ENCODE results near the gene ADSS1.

Gene ADSS1

GRCh38 chr14:104700225-104700651 lies 23.8 kb upstream of the ADSS1 start:
- no peak for DNase-seq (ENCODE audit: low read depth in 2 of 2)

- no peak for DNase-seq (ENCODE audit: low read depth in 2 of 2)
Observed at GRCh38 chr14:104700747-104701217, 23.2 kb upstream of the ADSS1 start.

GRCh38 chr14:104701383-104702076 lies 22.5 kb upstream of the ADSS1 start:
- DNase-seq (ENCODE audit: low read depth in 2 of 2): no peak

- DNase-seq (ENCODE audit: low read depth in 2 of 2): no peak
Observed at GRCh38 chr14:104702106-104702505, 21.9 kb upstream of the ADSS1 start.

- no peak for DNase-seq (ENCODE audit: low read depth in 2 of 2)
Observed at GRCh38 chr14:104702673-104703072, 21.4 kb upstream of the ADSS1 start.

DNA sequence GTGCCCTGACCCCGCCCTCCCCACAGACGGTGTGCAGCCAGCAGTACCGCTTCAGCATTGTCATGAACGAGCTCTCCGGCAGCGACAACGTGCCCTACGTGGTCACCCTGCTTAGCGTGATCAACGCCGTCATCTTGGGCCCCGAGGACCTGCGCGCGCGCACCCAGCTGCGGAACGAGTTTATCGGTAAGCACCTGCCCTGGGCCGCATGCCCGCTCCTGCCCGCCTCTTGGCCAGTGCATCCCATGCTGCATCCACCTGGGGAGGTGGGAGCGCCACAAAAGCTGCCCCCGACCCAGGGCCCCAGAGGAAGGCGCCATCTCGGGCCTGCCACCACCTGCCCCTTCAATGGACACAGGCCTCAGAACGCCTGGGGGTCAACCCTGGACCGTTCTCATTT lies 20.8 kb upstream of the ADSS1 start:
- DNase-seq (ENCODE audit: low read depth in 2 of 2): no peak

- DNase-seq (ENCODE audit: low read depth in 2 of 2): no peak
Observed at GRCh38 chr14:104704252-104704651, 19.8 kb upstream of the ADSS1 start.

GRCh38 chr14:104705340-104706047 lies 18.5 kb upstream of the ADSS1 start:
- DNase-seq (ENCODE audit: low read depth in 2 of 2): no peak

GRCh38 chr14:104706733-104707607 lies 17.1 kb upstream of the ADSS1 start:
- DNase-seq (ENCODE audit: low read depth in 2 of 2): no peak

DNA sequence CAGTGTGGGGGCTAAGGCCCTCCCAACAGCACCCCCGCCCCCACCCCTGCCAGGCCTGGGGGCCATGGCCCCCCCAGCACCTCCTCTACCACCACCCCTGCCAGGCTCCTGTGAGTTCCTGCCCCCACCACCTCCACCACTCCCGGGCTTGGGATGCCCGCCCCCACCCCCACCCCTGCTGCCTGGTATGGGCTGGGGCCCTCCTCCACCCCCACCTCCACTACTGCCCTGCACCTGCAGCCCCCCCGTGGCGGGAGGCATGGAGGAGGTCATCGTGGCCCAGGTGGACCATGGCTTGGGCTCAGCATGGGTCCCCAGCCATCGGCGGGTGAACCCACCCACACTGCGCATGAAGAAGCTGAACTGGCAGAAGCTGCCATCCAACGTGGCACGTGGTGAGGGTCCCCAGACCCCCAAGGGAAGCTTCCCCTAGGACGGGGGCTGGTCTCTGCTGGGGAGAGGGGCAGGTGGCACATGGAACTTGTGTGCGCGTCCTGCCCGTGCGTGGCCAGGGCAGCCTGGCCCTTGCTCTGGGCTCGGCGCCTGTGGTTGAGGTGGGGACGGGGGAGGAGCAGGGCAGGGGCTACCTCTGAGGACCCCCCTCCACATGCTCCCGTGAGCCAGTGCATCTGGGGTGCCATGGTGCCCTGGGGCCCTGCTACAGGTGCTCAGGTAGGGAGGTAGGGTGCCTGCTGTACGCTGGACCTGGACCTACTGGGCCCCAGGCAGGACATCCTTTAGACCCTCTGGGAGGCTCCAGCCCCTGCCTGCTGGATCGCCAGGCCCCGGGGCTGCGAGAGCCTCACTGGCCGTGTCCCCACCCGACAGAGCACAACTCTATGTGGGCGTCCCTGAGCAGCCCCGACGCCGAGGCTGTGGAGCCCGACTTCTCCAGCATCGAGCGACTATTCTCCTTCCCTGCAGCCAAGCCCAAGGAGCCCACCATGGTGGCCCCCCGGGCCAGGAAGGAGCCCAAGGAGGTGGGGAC lies 16.1 kb upstream of the ADSS1 start:
- no peak for DNase-seq (ENCODE audit: low read depth in 2 of 2)

- peak in 1 of 2 experiments; percentile 24 for DNase-seq (ENCODE audit: low read depth in 2 of 2)
Observed at GRCh38 chr14:104708606-104709268, 15.3 kb upstream of the ADSS1 start.

- DNase-seq (ENCODE audit: low read depth in 2 of 2): no peak
Observed at GRCh38 chr14:104709387-104710039, 14.5 kb upstream of the ADSS1 start.

DNA sequence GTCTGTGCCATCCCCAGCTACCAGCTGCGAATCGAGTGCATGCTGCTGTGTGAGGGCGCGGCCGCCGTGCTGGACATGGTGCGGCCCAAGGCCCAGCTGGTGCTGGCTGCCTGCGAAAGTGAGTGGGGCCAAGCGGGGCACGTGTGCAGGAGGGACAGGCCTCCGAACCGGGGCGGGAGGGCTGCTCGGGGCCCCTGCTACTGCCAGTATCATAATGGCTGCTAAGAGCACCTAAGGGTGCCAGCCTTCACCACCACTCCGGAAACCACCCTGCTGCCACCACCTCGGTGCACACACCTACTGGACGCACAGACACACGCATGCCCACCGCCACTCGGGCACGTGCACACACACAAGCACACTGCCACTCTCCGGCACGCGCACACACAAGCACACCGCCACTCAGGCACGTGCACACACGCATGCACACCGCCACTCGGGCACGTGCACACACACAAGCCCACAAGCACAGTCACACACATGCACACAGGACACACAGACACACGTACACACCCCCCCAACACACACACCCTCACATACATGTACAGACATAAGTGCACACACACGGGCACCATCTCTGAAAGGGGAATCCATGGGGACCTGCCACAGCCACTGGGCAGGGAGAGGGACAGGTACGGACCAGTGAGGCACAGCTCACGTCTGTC lies 13.8 kb upstream of the ADSS1 start:
- DNase-seq (ENCODE audit: low read depth in 2 of 2): no peak

- no peak for DNase-seq (ENCODE audit: low read depth in 2 of 2)
Observed at GRCh38 chr14:104712881-104713734, 10.9 kb upstream of the ADSS1 start.

DNA sequence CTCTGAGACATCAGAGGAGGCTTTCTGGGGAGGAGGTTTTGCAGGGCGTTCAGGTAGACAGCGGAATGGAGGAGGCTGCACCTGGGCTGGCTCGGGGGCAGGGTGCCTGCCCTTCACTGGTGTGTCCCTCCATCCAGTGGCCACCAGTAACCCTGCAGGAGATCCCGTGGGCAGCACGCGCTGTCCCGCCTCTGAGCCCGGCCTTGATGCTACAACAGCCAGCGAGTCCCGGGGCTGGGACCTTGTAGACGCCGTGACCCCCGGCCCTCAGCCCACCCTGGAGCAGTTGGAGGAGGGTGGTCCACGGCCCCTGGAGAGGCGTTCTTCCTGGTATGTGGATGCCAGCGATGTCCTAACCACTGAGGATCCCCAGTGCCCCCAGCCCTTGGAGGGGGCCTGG lies 10.0 kb upstream of the ADSS1 start:
- no peak for DNase-seq (ENCODE audit: low read depth in 2 of 2)

- no peak for DNase-seq (ENCODE audit: low read depth in 2 of 2)
Observed at GRCh38 chr14:104714681-104715080, 9.3 kb upstream of the ADSS1 start.

GRCh38 chr14:104715416-104715815 lies 8.6 kb upstream of the ADSS1 start:
- DNase-seq (ENCODE audit: low read depth in 2 of 2): no peak

GRCh38 chr14:104715871-104716270 lies 8.2 kb upstream of the ADSS1 start:
- no peak for DNase-seq (ENCODE audit: low read depth in 2 of 2)

DNA sequence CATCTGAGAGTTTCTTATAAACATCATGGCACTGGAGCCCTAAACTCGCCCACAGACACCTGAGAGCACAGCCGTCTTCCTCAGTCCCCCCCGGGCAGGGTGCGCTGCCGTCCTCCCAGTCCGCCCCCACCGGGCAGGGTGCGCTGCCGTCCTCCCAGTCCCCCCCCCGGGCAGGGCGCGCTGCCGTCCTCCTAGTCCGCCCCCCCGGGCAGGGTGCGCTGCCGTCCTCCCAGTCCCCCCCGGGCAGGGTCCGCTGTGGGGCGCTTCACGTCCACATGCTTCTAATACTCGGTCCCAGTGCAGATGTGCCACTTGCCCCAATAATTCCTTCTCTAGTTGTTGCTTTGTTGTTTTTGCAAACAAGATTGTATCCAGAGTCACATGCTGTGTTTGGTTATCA lies 6.9 kb upstream of the ADSS1 start:
- DNase-seq (ENCODE audit: low read depth in 2 of 2): no peak
